ENCODE measurements around the gene ARID2.

GRCh38 chr12:45866299-45866698, 136.8 kb downstream of the ARID2 start:
- no peak for TF ChIP-seq CTCF (conservative IDR thresholded peaks at IDR 0.05 in 1 of 2, IDR thresholded peaks at IDR 0.05 in 1 of 2; ENCODE audit: extremely low read depth in 1 of 2, insufficient read depth in 1 of 2, low read depth in 1 of 2, low read length in 2 of 2)
- TF ChIP-seq EZH2 (IDR thresholded peaks at IDR 0.05; ENCODE audit: borderline replicate concordance, low read length) = no peak

All from mammary epithelial cell (primary cell).